HG03521 (cell line): Measurements from ENCODE around the gene CLASRP.

Experiments
- ATAC-seq: cut with Tn5 transposase; IDR thresholded peaks from one replicate; pipeline ENCODE4 v1.9.1; 2021; ENCODE audit warnings: mild to moderate bottlenecking, moderate library complexity; ENCODE audit not compliant: unreplicated experiment

The CLASRP gene

DNA sequence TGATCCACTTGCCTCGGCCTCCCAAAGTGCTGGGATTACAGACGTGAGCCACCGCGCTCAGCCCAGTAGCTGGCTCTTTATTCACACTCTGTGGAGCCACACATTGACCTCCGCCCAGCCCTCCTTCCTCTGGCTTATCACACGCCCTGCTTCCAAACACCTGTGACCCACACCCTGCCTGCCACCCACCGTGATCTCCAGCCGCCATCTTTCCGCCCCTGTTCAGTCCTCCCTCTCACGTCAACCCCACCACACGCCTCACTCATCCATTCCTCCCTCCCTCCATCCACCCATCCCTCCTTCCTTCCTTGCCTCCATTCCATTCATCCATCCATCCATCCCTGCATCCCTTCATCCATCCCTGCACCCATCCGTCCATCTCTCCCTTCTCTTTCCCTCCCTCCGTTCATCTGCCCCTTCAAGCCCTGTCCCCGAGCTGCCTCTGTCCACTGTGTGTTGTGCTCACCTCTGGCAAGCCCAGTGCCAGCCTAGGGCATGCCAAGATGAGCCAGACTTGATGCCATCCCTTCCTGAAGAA, 19.8 kb downstream of the CLASRP start:
- no peak for ATAC-seq

DNA sequence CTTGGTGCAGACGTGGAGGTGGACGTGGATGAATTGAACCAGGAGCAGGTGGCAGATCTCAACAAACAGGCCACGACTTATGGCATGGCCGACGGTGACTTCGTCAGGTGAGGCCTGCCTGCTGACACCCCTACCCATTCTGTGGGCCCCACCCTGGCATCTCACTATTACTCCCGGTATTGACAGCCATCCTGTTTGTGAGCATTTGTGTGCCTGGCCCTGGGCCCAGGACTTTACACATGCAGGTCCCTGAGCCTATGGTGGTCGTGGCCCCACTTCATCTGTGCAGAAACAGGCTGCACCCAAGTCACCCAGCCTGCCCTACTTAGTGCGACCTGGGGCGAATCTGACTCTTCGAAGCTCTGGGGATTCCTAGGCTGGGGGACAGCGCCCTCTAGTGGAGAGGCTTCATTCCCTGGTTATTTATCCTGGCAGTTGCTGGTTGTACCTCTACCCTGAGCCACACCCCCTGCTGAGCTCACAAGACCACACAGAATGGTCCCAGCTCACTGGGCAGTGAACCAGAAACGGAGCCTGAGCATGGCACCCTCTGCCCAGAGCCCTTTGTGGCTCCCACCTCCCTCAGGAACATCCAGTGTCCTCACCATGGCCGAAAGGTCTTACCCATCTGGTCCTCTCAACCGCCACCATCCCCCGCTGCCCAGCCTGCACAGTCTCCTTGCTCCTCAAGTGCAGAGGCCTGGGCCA, 20.6 kb downstream of the CLASRP start:
- no peak for ATAC-seq

DNA sequence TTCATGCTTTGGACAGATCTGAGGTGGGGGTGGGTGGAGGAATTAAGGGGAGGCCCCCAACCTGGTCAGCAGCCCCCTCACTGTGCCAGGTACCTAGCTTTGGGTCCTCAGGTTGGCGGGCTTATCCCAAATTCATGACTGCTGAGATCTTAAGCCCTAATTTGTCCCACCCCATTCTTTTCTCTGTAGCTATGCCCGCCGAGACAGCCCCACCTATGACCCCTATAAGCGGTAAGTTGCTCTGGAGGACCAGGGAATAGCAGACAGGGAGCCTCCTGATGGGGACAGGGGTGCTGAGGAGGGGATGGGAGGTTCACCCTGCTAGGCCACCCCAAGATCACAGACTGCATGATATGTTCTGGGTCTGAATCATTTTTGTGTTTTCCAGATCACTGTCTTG, 23.1 kb downstream of the CLASRP start:
- no peak for ATAC-seq

DNA sequence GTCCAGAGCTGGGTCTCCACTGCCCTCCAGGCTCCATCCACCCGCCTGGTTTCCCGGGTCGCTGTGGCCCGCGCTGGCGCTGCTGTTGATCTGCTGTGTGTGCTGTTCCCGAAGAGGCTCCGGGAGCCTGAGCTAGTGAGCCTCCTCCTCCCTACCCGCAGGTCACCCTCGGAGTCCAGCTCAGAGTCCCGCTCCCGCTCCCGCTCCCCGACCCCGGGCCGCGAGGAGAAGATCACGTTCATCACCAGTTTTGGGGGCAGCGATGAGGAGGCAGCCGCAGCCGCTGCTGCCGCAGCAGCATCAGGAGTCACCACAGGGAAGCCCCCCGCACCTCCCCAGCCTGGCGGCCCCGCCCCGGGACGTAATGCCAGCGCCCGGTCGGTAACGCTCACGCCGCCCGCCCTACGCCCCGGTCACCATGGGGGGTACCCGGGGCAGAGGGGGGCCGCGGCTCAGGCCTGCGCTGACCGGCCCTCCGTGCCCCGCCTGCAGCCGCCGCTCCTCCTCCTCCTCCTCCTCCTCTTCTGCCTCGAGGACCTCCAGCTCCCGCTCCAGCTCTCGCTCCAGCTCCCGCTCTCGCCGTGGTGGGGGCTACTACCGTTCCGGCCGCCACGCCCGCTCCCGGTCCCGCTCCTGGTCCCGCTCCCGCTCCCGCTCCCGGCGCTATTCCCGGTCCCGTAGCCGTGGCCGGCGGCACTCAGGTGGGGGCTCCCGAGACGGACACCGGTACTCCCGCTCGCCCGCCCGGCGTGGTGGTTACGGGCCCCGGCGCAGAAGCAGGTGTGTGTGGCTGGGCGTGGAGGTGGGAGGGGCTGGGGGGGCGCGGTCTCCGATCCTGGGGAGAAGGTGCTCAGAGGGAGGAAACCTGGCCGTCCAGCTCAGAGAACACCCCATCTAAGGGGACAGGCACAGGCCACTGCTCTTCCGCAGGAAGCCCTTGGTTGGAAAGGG, 25.3 kb downstream of the CLASRP start:
- ATAC-seq = no peak

DNA sequence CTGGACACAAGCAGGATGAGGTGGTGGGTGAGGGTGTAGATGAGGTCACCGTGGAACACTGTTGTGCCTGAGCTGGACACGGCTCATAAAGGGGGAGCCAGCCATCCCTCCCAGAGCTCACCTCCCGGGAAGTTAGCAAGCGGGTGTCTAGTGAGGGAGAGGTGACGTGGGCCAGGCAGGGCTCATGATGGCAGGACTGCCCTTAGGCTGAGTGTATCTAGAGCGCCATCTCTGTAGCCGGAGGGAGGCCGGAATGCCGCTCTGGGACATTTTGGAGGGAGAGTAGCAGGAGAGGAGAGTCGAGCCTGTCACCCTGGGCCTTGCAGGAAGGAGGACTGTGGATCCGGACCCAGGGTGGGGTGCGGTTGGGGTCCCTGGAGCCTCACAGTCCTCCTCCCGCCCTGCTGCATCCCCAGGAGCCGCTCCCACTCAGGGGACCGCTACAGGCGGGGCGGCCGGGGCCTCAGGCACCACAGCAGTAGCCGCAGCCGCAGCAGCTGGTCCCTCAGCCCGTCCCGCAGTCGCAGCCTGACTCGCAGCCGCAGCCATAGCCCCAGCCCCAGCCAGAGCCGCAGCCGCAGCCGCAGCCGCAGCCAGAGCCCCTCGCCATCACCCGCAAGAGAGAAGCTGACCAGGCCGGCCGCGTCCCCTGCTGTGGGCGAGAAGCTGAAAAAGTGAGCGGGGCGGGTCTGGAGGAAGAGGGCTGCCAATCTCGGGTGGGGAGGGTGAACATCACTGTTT, 28.2 kb downstream of the CLASRP start:
- ATAC-seq = no peak

DNA sequence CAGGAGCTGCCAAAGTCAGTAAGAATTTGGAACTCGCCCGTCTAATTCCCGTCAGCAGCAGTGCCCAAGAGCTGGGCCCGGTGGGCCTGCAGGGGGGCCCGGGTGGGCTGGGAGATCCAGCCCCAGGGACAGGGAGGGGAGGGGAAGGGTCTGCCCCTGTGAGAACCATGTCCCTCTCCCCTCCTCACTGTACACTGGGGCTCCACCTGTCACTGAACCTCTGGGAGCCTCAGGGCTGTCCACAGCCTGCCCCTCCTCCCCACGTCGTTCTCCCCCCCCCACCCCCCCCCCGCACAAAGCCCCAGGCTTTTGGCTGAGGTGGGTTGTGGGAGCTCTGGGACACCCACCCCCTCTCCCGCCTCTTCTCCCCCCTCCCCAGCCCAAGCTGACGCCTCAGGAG, 29.2 kb downstream of the CLASRP start:
- ATAC-seq = no peak

DNA sequence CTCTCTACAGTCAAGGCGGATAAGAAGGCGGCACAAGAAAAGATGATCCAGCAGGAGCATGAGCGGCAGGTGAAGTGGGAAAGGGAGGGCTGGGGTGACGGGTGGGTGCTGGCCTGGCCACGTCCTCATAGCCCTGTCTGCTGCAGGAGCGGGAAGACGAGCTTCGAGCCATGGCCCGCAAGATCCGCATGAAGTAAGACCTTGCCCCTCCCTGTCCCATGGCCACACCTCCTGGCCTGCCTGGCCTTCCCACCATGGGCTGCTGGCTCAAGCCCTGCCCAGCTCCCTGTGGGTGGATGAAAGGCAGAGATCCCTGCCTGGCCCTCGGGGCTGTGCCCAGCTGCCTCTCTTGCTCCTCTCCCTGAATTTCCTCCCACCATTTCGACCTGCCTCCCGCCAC, 30.2 kb downstream of the CLASRP start:
- no peak for ATAC-seq

DNA sequence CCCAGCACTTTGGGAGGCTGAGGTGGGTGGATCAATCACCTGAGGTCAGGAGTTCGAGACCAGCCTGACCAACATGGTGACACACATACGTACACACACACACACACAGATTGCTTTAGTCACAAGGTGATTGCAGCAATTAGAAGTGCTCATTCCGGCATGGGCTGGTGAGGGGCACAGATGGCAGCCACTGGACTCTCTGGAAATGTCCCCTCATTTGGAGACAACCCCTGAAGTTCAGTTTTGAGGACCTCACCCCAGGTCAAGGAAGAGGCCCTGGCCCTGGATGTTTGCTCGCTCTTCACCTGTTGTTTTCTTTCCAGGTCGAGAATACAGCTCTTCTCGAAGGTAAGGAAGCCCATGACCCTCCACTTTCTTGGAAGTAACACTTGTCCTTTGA, 31.4 kb downstream of the CLASRP start:
- no peak for ATAC-seq

DNA sequence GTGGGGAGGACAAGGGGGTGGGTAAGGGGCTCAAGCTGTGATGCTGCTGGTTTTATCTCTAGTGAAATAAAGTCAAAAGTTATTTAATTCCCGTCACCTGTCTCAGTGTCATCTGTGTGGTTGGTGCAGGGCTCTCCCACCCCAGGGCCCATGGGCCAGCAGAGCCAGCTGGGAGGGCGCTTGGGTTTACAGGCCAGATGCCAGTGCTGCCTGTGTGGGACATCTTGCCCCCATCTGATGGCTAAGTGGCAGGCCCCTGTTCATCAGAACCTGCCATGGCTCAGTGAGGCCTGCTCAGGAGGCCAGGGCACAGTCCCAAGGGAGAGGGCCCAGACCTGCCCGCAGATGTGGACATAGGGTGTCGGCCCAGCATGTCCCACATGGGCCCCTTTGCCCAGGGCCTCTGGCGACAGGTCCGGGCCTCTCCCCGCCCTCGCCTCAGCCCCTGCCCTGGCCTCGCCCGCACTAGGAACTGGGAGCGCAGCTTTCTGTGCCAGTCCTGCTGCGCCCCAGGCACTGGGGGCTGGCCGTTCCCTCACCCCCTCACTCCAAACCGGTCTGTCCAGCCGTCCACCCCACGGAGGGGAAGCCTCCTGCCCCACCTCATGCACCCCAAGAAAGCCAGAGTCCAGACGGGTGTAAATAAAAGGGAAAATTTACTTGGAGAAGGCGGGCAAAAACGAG, 32.2 kb downstream of the CLASRP start:
- no peak for ATAC-seq

DNA sequence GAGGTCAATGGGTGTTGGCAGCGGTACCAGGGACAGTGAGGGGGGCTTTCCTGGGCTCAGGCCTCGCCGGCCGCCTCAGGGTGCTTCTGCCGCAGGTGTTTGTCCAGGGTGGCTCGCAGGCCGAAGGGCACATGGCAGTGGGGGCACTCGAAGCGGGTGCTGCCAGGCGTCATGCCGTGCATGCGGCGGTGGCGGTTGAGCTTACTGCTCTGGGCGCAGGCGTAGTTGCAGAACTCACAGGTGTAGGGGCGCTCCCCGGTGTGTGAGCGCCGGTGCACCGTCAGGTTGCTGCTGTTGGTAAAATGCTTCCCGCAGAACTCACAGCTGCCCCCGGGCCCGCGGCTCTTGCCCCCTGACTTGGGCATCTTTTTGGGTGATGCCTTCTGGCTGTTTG, 32.7 kb downstream of the CLASRP start:
- no peak for ATAC-seq

DNA sequence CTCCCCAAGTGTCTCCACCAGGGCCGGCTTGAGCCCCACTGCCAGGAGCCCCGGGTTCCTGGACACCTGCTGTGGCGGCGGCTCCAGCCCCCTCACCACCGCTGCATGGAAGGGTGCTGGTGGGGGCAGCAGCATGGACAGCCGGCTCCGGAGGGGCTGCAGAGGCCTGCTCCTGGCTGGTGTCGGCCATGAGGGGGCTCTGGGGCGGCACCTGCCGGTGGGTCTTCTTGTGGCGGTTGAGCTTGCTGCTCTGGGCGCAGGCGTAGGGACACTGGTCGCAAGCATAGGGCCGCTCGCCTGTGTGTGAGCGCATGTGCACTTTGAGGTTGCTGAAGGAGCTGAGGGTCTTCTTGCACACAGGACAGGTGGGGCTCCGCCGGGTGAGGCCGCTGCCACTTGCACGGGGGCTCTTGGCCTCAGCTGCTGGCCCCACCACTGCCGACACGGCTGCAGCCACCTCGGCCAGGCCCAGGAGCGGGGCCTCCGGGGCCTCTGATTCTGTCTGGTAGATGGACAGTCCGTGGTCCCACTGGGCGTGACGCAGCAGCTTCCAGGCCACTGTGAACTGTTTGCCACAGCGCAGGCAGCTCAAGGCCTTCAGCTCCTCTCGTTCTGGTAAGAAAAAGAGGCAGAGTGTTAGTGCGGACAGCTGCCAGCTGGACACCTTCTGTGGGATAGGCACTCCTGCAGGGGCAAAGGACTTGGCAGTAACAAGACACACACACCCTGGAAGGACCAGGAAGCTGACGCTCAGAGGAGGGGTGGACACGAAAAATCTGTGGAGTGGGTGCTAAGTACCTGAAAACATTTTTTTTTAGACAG, 33.3 kb downstream of the CLASRP start:
- ATAC-seq = no peak

DNA sequence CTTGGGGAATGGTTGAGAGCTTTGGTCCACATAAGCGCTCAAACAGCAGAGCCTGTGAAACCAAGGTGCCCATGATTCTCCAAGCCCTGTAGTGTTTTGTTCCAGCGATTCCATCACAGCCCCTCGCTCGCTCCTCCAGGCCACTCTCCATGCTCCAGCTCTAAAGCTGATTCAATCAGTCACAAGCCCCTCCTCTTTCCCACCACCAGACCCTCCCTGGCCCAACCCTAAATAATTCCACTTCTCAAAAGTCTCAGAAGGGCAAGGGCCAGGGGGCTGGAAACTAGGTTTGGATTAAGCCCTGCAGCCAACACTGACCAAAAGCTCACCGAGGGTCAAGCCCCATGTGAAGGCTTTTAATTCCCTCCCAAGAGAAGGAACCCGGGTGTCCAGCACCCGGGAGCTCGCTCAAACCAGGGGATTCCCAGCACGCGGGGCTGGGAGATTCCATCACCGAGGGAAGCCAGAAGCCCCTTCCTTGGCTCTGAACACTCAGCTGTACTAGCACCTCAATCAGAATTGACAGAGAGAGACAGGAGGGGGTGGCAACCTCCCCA, 36.0 kb downstream of the CLASRP start:
- no peak for ATAC-seq

DNA sequence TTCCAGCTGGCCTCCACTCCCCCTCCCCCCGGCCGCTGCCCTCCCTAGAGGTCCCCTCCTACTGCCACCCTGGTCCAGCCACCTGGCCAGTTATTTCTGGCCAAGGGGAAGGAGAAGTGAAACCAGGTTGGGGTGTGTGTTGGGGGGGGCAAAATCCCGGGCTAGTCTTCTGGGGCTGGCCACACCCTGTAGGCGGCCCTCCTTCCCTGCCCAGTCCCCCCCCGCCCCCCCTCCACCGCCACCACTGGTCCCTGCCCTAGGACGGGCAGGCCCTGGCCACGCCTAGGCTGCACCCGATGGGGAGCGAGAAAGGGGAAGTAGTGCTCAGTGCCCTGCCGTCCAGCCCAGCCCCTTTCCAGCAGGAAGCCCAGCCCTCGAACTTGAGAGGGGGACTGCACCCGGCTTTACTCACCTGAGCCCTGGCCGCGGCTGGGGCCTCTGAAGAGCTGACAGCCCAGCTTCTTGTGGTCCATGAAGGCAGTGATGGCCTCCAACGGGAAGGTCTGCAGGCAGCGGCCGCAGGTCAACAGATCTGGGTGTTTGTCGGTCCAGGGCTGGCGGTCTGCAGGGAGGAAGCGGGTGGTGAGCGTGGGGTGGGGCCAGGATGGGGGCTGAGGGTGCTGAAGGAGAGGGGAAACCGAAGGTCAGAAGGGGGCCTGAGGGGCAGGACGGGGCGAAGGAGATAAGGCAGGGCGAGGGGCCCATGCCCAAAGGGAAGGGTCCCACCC, 36.6 kb downstream of the CLASRP start:
- peak; percentile 50 for ATAC-seq

DNA sequence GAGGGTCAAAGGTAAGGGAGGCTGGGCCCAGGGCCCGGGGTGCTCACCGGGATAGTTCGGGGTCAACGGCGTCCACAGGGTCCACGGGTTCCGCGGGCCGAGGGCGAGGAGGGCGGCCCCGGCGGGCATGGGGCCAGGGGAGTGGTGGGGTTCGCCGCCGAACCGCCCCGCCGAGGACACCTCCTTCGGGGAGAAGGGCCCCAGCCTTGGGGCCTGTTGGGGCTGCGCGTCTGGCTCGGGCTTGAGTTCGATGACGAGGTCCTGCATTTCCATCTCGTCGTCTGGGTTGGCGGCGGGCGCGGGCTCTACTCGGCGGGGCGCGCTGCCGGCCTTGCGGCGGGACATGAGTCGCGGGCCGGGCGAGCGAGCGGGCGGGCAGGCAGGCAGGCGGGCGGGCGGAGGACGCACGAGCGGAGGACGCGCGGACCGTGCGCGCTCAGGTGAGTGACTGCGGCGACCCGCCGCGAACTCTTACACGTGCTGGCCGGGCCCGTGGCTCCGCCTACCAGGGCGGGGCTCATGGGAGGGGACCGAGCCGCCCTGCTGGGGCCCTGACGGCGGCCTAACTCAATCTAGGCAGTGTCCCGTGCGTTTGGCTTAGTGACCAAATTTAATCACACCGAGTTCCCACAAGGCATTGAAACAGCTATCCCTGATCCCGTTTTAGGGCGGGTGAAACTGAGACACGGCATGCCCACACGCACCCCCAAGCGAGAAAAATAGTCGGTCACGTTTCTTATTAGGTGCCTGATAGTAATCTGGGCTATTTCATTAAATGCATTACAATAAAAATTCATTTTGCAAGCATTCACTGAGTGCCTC, 37.4 kb downstream of the CLASRP start, which contains the start of gene ZNF296:
TSS of gene ZNF296 (minus strand) at position 450 of the 822 bp plus-strand sequence. CDS start at position 345, 105 bp downstream.
- peak; percentile 42 for ATAC-seq

DNA sequence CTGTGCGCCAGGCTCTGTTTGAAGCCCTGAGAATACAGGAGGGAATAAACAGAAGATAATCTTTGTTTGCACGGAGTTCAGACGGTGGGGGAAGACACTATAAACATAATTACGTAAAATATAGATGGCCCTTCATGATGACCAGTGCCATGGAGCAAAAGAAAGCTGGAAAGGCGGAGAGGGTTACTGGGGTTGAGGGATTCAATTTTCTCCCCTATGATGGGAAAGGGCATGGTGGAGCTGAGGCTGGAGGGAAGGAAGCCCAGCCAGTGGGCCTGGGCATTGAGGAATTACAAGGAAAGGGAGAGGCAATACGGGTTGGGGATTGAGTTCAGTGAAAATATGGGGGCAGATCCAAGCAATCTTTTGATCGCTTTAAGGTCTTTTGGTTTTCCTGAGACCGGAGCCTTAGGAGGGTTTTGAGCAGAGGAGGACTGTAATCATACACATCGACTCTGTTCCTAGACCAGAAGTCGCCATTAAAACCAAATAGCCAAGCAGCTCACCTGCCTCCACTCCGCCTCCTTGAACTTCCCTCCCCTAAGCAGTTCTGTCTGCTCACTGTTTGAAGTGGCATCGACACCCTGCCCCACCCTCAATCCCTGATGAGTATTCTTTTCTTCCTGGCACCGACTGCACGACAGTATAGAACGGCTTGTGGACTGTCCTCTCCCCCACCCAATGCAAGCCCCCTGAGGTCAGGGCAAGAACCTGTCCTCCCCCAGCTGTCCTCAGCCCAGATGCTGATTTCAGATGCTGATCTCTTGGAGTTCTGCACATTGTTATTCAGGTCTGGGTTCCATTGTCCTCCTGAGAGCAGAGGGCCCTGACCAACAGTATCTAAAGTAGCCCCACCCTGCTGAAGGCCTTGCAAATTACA, 38.2 kb downstream of the CLASRP start:
- ATAC-seq = no peak

DNA sequence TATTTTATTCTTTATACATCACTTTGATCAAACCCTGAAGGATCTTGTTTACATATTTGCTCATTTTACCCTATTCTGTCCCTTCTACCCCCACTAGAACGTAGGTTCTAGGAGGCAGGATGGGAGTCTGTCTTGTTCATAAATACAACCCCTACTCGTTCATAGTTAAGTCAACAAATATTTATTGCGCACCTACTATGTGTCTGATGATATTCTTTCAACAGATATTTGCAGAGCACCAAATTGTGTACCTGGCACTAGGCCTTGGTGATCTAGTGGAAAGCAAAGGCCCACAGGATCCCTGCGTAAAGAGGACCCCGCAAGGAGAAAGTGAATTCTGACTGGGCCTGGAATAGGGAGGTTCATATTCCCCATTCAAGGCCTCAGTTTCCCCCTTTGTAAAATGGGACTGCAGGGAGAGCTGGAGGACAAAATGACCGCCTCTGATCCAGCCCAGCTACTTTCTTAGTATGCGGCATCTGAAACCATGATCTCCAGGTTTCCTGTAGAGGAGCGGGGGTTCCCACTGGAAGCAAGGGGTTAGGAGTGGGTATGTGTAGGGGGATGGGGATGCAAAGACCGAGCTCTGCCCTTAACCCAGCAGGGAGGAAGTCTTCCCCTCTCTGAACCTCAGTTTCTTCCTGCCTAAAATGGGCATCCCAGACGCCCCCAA, 39.7 kb downstream of the CLASRP start:
- ATAC-seq = no peak
